Activated naive CD8-positive, alpha-beta T cell (primary cell): Measurements from ENCODE around the gene TMEM156.
"Not testable (repeated sequence)": the region's sequence is repeated elsewhere in the genome, so short reads cannot be mapped to it uniquely, and the experiment has no call there.

ENCODE experiments used
- H3K27ac Mint-ChIP-seq: one replicate; pipeline ENCODE4 v1.8.0; 2021; ENCODE audit warnings: mixed read lengths
- H3K27me3 Mint-ChIP-seq: one replicate; pipeline ENCODE4 v1.8.0; 2021; ENCODE audit warnings: mixed read lengths
- H3K36me3 Mint-ChIP-seq: one replicate; pipeline ENCODE4 v1.8.0; 2021; ENCODE audit warnings: mixed read lengths
- H3K4me1 Mint-ChIP-seq: one replicate; pipeline ENCODE4 v1.8.0; 2021; ENCODE audit warnings: low read depth, mixed read lengths
- H3K4me3 Mint-ChIP-seq: one replicate; pipeline ENCODE4 v1.8.0; 2021; ENCODE audit warnings: mild to moderate bottlenecking, mixed read lengths
- H3K9me3 Mint-ChIP-seq: one replicate; pipeline ENCODE4 v1.8.0; 2021; ENCODE audit warnings: low read depth, mixed read lengths

The TMEM156 gene

DNA sequence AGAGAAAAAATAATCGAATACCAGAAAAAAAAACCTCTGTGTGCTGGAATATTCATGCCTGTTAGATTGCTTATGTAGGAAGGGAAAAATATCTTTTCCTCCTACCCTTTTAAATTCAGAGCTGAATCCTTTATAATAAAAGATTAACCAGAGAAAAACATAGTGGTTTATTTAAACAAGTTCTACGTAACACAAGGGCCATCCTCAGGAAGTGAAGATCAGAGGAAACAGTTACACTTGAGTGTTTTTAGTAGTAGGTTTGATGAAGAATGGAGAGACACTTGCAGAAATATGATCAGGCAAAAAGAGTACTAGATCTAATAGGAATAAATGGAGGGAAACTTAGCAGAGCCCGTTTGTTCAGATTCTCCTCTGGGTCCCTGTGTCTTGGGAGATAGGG is 66.3 kb downstream of the TMEM156 start:
- H3K36me3 Mint-ChIP-seq: peaks cover 15% of the 10 kb centered on the region
- no peaks in the 10 kb centered on the region for H3K27me3 Mint-ChIP-seq
- peak overlapping the region; percentile 1 for H3K27ac Mint-ChIP-seq
- peaks cover 11% of the 10 kb centered on the region for H3K4me1 Mint-ChIP-seq
- H3K4me3 Mint-ChIP-seq: no peak overlapping the region
- peaks cover 3% of the 10 kb centered on the region for H3K9me3 Mint-ChIP-seq

DNA sequence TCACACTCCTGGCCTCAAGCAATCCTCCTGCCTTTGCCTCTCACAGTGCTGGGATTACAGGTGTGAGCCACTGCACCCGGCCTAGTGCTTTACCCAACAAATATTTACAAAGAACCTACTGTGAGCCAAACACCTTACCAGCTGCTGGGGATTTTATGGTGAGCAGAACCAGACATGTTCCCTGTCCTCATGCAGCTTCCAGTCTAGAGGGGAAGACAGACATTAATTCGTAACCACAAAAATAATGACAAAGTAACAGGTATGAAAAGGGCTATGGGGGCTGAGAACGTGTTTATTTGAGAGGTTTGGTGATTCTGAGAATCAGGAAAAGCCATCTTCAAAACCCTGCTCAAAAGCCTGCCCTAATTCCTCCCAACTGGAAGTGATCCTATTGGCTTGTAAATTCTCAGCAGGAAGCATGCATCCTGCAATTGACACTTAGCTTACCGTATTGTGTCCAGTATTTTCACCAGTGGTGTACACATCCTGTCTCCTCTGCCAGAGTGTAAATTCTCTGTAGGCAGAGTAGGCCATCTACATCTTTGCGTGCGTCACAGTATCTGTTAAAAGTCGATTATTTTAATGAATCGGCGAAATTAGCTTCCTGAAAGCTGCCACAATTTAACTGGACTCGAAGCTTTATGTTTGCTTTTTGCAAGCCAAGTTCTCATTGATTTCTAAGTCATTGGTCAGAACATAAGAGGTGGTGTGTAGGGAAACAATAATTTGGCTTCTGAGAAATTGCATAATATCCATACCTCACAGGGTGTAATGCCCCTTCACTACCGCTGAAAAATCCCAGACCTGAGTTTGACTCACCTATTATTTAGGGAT is 67.0 kb downstream of the TMEM156 start:
- Mint-ChIP-seq H3K4me3 (no peak overlapping the region), H3K27me3 (no peaks in the 10 kb centered on the region), H3K36me3 (peaks cover 15% of the 10 kb centered on the region), H3K27ac (no peak overlapping the region), H3K4me1 (peaks cover 11% of the 10 kb centered on the region), H3K9me3 (peaks cover 3% of the 10 kb centered on the region)

DNA sequence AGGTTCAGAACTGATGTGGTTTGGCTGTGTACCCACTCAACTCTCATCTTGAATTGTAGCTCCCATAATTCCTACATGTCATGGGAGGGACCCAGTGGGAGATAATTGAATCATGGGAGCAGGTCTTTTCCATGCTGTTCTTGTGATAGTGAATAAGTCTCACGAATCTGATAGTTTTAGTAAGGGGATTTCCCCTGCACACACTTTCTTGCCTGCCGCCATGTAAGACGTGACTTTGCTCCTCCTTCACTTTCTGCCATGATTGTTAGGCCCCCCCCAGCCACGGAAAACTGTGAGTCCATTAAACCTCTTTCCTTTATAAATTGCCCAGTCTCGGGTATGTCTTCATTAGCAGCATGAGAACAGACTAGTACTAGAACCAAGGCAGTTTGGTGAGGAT is 73.0 kb downstream of the TMEM156 start:
- peaks cover 17% of the 10 kb centered on the region for H3K4me1 Mint-ChIP-seq
- not testable (repeated sequence) for H3K36me3 Mint-ChIP-seq, H3K27ac Mint-ChIP-seq, H3K4me3 Mint-ChIP-seq, H3K9me3 Mint-ChIP-seq, H3K27me3 Mint-ChIP-seq

DNA sequence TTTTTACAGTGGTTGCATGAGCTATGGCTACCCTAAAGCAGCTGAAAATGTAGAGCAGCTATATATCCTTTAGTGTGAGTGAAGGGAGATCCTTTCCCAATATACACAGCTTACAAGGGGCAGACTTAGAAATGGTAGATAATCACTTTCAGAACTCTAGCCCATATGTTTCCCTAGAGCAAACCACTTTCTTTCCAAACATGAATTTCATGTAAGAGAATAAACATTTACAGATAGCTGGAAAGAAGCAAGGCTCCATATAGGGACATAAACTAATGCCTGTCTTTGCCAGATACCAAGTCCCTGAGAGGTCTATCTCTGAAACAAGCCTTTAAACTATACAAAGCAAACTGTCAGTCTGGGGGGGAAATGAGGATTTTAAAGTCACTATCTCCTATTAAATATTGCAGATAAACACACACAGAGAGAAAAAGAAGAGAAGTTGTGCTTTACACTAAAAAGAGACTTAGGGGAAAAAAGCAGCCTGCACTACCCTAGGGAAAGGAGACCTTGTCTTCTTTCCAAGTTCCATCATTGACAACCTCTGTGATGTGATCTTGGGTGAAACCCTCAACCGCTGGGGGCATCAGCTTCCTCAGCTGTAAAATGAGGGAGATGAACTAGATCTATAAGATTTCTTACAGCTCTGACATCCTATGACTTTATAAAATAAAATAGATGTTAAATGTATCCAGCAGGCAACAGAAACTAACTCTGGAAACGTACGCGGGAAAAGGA is 73.6 kb downstream of the TMEM156 start:
- Mint-ChIP-seq H3K36me3 (no peaks in the 10 kb centered on the region), H3K9me3 (peaks cover 6% of the 10 kb centered on the region), H3K4me3 (no peak overlapping the region), H3K4me1 (peaks cover 17% of the 10 kb centered on the region), H3K27me3 (no peaks in the 10 kb centered on the region), H3K27ac (peak overlapping the region; percentile 43)

DNA sequence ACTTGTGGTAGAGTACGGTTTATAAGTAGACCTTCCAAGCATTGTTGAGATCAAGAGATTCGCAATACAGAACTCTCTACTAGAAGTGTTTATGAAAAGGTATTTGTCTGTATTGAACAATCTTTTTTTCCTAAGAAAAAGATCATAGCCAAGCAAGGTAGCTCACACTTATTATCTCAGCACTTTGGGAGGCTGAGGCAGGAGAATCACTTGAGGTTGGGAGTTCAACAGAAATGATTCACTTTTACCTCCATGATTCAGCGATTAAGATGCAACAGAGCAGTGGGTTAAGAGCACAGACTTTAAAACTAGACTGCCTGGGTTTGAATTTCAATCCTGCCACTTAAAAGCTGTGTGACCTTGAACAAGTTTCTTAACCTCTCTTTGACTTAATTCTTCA is 74.3 kb downstream of the TMEM156 start:
- Mint-ChIP-seq H3K4me1 (peaks cover 17% of the 10 kb centered on the region), H3K27me3 (no peaks in the 10 kb centered on the region), H3K9me3 (peaks cover 6% of the 10 kb centered on the region), H3K4me3 (peak overlapping the region; percentile 5), H3K36me3 (no peaks in the 10 kb centered on the region), H3K27ac (peak overlapping the region; percentile 46)

DNA sequence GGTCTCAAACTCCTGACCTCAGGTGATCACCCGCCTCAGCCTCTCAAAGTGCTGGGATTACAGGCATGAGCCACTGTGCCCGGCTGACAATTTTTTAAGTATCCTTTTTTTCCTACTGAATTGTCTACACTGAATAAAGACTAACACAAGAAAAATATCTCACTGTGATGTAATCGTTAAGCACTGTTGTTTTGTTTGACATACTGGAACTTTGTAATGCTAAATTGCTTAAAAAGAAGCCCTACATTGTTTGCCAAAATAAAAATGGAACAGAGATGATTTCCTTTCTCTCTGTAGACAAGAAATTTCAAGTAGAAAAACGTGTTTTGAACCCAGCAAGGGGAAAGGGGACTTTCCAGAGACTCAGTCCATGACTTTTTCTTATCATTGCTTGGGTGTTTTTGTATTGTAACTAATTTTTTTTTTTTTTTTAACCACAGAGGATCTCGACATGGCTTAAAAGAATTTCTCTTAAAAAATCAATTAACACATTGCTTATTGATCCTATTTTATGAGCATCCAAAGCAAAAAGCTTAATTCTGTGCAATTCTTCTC is 74.9 kb downstream of the TMEM156 start:
- H3K27me3 Mint-ChIP-seq: no peaks in the 10 kb centered on the region
- peak overlapping the region; percentile 46 for H3K27ac Mint-ChIP-seq
- H3K4me1 Mint-ChIP-seq: peaks cover 17% of the 10 kb centered on the region
- H3K9me3 Mint-ChIP-seq: peaks cover 6% of the 10 kb centered on the region
- peak overlapping the region; percentile 5 for H3K4me3 Mint-ChIP-seq
- H3K36me3 Mint-ChIP-seq: no peaks in the 10 kb centered on the region

DNA sequence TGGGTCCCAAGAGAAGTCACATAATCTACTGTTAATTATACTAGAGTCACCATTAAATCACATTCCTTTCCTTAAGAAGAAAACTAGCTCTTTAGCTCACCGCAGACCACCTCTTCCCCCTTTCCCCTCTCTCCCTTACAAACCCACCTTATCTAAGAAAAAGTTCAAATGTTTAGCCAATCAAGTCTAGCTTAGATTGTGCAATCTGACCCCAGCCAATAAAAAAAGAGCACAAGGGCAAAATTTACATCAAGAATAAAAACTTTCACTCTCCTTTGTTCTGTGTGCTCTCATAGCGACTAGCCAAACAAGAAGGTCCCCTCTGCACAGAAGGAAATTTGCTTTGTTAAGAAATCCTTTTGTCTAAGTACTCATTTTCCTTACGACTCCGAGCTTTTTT is 76.3 kb downstream of the TMEM156 start:
- Mint-ChIP-seq H3K27ac (no peak overlapping the region), H3K4me3 (no peak overlapping the region), H3K27me3 (no peaks in the 10 kb centered on the region), H3K4me1 (peaks cover 19% of the 10 kb centered on the region), H3K9me3 (peaks cover 3% of the 10 kb centered on the region), H3K36me3 (no peaks in the 10 kb centered on the region)

DNA sequence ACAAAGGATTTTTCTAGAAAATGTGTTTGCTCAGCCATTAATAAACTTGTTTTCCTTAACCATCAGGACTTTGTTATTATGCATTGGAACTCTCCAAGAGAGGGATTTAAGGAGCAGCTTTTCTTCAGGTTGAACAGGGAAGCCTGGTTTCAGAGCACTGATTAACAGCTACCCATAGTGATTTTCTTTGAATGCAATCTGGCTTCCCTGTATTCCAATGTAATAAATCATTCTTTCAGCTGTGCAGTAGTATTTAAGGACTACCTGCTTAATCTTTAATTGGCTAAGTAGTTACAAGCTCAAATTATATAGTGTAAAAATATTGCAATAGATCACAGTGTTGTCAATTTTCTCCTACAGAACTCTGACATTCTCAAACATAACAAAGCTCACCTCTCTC is 77.5 kb downstream of the TMEM156 start:
- Mint-ChIP-seq H3K27me3 (no peaks in the 10 kb centered on the region), H3K9me3 (peaks cover 3% of the 10 kb centered on the region), H3K4me1 (peaks cover 25% of the 10 kb centered on the region), H3K36me3 (no peaks in the 10 kb centered on the region), H3K27ac (no peak overlapping the region), H3K4me3 (no peak overlapping the region)

DNA sequence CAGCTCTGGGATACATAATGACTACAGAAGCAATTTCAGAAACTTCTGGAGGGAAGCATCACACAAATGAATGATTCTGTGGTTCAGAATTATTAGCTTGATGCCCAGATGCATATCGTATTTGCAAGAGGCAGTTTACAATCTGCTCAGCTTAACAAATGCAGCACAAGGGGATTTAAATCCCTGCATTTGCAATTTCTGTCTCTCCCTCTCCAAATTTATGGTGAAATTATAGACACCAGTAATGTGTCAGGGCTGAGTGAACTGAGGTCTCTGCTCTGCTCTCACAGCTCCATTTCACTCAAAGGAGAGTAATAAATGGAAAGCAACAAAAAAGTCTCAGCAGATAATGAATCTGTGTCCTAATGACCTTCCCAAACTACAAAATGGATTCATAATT is 80.2 kb downstream of the TMEM156 start:
- Mint-ChIP-seq H3K27me3 (no peaks in the 10 kb centered on the region), H3K4me1 (peaks cover 22% of the 10 kb centered on the region), H3K36me3 (no peaks in the 10 kb centered on the region), H3K4me3 (no peak overlapping the region), H3K27ac (no peak overlapping the region), H3K9me3 (no peaks in the 10 kb centered on the region)

DNA sequence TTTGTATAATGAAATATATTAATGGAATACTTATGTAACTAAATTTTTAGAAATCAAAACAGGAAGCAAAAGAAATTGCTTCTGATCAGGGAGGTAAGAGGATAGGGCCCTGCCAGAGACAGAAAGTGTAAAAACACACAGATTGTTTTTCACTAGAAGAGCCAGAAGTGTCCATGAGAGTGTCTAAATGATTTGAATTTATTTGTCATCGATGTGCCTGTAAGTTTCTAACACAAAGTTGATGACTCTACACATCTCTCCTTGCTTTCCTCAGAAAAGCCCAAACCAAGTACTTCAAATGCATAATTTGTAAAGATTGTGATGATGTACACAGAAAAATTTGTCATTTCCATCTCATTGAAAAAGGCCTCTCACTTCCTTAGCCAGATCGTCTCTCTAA is 80.6 kb downstream of the TMEM156 start:
- H3K36me3 Mint-ChIP-seq: no peaks in the 10 kb centered on the region
- no peak overlapping the region for H3K4me3 Mint-ChIP-seq
- no peaks in the 10 kb centered on the region for H3K27me3 Mint-ChIP-seq
- peaks cover 22% of the 10 kb centered on the region for H3K4me1 Mint-ChIP-seq
- no peak overlapping the region for H3K27ac Mint-ChIP-seq
- no peaks in the 10 kb centered on the region for H3K9me3 Mint-ChIP-seq

DNA sequence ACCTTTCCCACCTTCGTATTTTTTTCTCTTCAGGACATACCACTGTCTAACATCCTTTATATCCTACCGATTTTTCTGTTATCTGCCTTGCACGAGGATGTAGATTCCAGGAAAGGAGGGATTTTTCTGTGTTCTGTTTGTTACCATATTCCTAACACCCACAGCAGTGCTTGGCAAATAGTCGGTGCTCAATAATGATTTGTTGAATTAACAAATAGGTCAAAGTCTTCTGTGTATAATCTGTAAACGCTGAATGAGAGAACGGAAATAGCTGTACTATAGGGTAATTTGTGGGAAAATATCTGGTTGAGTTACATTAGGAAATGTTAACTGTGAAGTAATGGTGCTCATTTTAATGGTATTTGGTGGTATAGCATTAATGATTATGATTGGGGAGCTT is 81.5 kb downstream of the TMEM156 start:
- H3K4me1 Mint-ChIP-seq: peaks cover 22% of the 10 kb centered on the region
- no peak overlapping the region for H3K4me3 Mint-ChIP-seq
- no peak overlapping the region for H3K27ac Mint-ChIP-seq
- H3K27me3 Mint-ChIP-seq: no peaks in the 10 kb centered on the region
- no peaks in the 10 kb centered on the region for H3K36me3 Mint-ChIP-seq
- H3K9me3 Mint-ChIP-seq: no peaks in the 10 kb centered on the region

DNA sequence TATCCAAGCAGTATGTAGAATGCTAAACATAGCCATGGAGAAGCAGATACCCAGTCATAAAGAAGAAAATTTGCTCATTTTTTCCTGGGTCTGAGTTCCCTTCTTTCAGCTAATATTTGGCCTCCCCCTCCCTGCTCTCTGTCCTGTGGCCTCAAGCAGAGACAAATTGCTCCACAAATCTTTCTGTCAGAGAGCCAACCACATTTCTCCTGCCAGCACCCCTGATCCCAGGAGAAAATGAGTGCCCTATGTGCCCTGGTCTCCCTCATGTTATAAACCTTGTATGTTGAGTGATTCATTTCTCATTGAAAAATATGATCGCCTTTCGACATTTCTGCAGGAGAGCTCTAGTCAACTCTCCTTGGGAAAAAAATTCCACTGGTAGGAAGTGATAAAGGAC is 82.0 kb downstream of the TMEM156 start:
- Mint-ChIP-seq H3K27ac (no peak overlapping the region), H3K36me3 (no peaks in the 10 kb centered on the region), H3K27me3 (no peaks in the 10 kb centered on the region), H3K4me1 (peaks cover 22% of the 10 kb centered on the region), H3K4me3 (no peak overlapping the region), H3K9me3 (no peaks in the 10 kb centered on the region)

DNA sequence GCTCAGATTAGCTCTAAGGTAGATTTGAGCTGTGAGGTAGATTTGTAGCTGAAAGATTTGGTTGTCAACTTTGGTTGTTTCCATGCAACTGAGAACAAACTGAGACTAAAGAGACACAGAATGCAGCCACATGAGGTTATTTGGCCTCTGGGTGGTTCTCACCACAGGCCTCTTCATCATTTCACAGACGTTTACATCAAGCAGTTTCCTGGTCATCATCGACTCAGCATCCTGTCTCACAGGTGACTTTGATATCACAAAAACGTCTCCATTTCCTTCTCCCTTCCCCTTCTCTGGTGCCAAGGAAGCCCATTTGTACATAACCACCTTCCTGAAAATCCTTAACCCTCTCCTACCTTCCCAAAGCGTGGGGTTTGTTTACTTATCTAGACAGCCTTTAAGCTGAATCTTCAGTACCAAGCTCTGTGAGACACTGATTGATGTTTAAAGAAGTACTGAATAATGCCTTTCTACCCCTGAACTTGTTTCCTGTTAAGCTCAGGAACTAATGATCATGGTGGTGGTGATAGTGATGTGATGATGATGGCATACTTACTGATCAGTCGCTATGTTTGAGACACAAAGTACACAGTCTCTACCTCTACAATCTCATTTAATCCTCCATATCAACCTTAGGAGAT is 82.7 kb downstream of the TMEM156 start:
- no peaks in the 10 kb centered on the region for H3K36me3 Mint-ChIP-seq
- H3K4me1 Mint-ChIP-seq: peaks cover 22% of the 10 kb centered on the region
- H3K27ac Mint-ChIP-seq: peak overlapping the region; percentile 89
- H3K27me3 Mint-ChIP-seq: no peaks in the 10 kb centered on the region
- H3K4me3 Mint-ChIP-seq: peak overlapping the region; percentile 60
- no peaks in the 10 kb centered on the region for H3K9me3 Mint-ChIP-seq

DNA sequence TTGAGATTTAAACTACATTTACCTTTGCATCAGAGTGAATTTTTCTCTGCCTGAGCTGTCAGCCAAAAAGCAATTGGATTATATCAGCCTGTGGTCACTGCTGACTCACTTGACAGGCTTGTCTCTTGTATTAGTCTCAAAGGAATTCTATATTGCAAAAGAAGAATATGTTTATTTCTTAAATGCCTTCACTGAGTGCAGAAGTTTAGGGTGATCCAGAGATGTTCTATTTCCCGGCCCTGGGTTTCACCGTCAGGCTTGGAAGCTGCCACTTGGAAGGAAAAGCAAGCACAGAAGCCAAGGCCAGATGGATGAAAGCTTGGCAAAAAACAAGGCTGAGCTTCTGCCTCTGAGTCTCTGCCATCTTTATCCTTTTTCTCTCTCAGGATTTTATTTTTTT is 83.7 kb downstream of the TMEM156 start:
- Mint-ChIP-seq H3K9me3 (no peaks in the 10 kb centered on the region), H3K4me1 (peaks cover 22% of the 10 kb centered on the region), H3K4me3 (no peak overlapping the region), H3K27me3 (no peaks in the 10 kb centered on the region), H3K36me3 (no peaks in the 10 kb centered on the region), H3K27ac (no peak overlapping the region)

DNA sequence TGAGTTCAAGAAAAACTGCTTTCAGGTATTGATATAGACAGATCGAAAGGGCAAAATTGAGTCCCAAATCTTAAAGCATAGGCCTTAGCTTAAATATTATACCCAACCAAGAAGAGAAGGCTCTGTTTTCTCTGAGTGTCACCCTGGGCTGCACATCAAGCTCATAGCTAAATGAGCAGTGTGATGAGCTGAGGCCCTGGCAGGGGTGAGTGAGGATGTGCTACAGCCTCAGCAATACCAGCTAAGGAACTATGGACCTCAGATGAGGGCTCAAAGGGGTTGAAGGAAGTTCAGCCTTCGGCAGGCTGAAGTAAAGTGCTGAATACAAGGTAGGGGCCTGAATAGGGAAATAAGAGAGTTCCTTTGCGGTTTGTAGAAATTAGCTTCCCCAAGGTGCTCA is 85.3 kb downstream of the TMEM156 start:
- no peaks in the 10 kb centered on the region for H3K27me3 Mint-ChIP-seq
- no peak overlapping the region for H3K4me3 Mint-ChIP-seq
- no peak overlapping the region for H3K27ac Mint-ChIP-seq
- H3K36me3 Mint-ChIP-seq: no peaks in the 10 kb centered on the region
- H3K4me1 Mint-ChIP-seq: peaks cover 22% of the 10 kb centered on the region
- no peaks in the 10 kb centered on the region for H3K9me3 Mint-ChIP-seq
